GM12878 (cell line): ENCODE results near the gene DDX21. TPM values are rescaled to one million over a fixed set of nuclear protein-coding genes. Genes with fewer than 3 reads are reported as not detected.
A peak's percentile ranks its signal among the peaks of the same experiment; 100 is the strongest.

Source experiments
- ATAC-seq: fragments of 200-7000 bp; cut with Tn5 transposase; 3 replicates; pipeline ENCODE4 v1.9.1; 2020; ENCODE audit warnings: mild to moderate bottlenecking, moderate library complexity
- BruUV-seq: library from RNA; stranded (reverse); fragments of 400-500 nt; replicated peaks from 2 replicates; lab custom pipeline; 2021; lab: Mats Ljungman, UMichigan
- CTCF ChIA-PET: fragments of 300-600 bp; sonication (Branson Sonifier 250); formaldehyde crosslinking; extraction: SDS; loops from one replicate; lab custom pipeline; 2021; ENCODE audit warnings: inconsistent platforms; lab: Yijun Ruan, JAX
- POLR2A ChIA-PET: fragments of 350-600 bp; formaldehyde crosslinking; extraction: SDS; loops from one replicate; lab custom pipeline; 2021; ENCODE audit warnings: inconsistent platforms; lab: Charles Lee
- RAD21 ChIA-PET: fragments of 300-600 bp; sonication (Branson Sonifier 250); formaldehyde crosslinking; loops from one replicate; lab custom pipeline; 2023; ENCODE audit warnings: antibody characterized with exemption; ENCODE audit not compliant: unreplicated experiment; lab: Charles Lee
- SMC1A ChIA-PET: fragments of 300-600 bp; sonication (Branson Sonifier 250); formaldehyde crosslinking; loops from one replicate; lab custom pipeline; 2023; ENCODE audit not compliant: unreplicated experiment, uncharacterized antibody; lab: Charles Lee
- DNase-seq: peaks from one replicate; pipeline ENCODE4 v3.0.0-alpha.2; 2011; ENCODE audit warnings: low read depth, low spot score
- FAIRE-seq: peaks from 3 replicates; lab custom pipeline; 2011; peaks lifted over from hg19 to GRCh38; lab: Jason Lieb, UNC
- H2AFZ ChIP-seq: 2 replicates; pipeline ENCODE4 v1.6.0; 2011; ENCODE audit warnings: low read depth, low read length, control low read depth; ENCODE audit not compliant: control insufficient read depth
- H3K27ac ChIP-seq: 2 replicates; pipeline ENCODE4 v1.5.1; 2011; ENCODE audit warnings: control low read depth; ENCODE audit not compliant: control insufficient read depth, insufficient read depth
- H3K27me3 ChIP-seq, 2 experiments: replicated peaks in 1 of 2; 2 replicates each; pipeline versions ENCODE4 v1.6.0 to v1.6.1; 2011; ENCODE audit warnings: low read length in 1 of 2; ENCODE audit not compliant: control insufficient read depth in 2 of 2, insufficient read depth in 2 of 2
- H3K36me3 ChIP-seq, 2 experiments: 2 replicates each; pipeline ENCODE4 v1.5.1; 2011; ENCODE audit warnings: low read length in 1 of 2; ENCODE audit not compliant: control insufficient read depth in 2 of 2, insufficient read depth in 2 of 2
- H3K4me1 ChIP-seq: 2 replicates; pipeline ENCODE4 v1.6.1; 2011; ENCODE audit warnings: mild to moderate bottlenecking, low read length, moderate library complexity, mixed read lengths; ENCODE audit not compliant: control insufficient read depth, insufficient read depth
- H3K4me2 ChIP-seq: 2 replicates; pipeline ENCODE4 v1.6.0; 2011; ENCODE audit warnings: control low read depth; ENCODE audit not compliant: control insufficient read depth, insufficient read depth
- H3K4me3 ChIP-seq: fragments of 200-600 bp; sonication (generic); 2 replicates; pipeline ENCODE4 v1.5.1; 2016
- H3K79me2 ChIP-seq: 2 replicates; pipeline ENCODE4 v1.6.0; 2011; ENCODE audit warnings: low read length; ENCODE audit not compliant: control insufficient read depth, insufficient read depth
- H3K9ac ChIP-seq: 2 replicates; pipeline ENCODE4 v1.8.0; 2011; ENCODE audit warnings: low read length, control low read depth, mixed read lengths; ENCODE audit not compliant: control insufficient read depth, insufficient read depth
- H3K9me3 ChIP-seq: replicated peaks from 3 replicates; pipeline ENCODE4 v1.5.1; 2011; ENCODE audit warnings: mild to moderate bottlenecking, low read length; ENCODE audit not compliant: control insufficient read depth, insufficient read depth
- H4K20me1 ChIP-seq: 2 replicates; pipeline ENCODE4 v1.6.0; 2011; ENCODE audit not compliant: control insufficient read depth, insufficient read depth
- ASH2L ChIP-seq: fragments of 300-600, 200-600 bp; sonication (generic); IDR thresholded peaks from 2 replicates; pipeline ENCODE4 v1.6.1; 2017; ENCODE audit warnings: low read depth, mild to moderate bottlenecking, borderline replicate concordance
- CBX5 ChIP-seq: sonication (generic); IDR thresholded peaks from 2 replicates; pipeline ENCODE4 v1.6.1; 2016; ENCODE audit warnings: low read depth, moderate library complexity, mild to moderate bottlenecking, inconsistent platforms
- CHD4 ChIP-seq: fragments of 200-600 bp; sonication (generic); IDR thresholded peaks from 2 replicates; pipeline ENCODE4 v1.6.1; 2016; ENCODE audit warnings: mild to moderate bottlenecking
- EED ChIP-seq: sonication (generic); IDR thresholded peaks from 2 replicates; pipeline ENCODE4 v1.6.1; 2016; ENCODE audit warnings: antibody characterized with exemption, low read depth
- IKZF2 ChIP-seq, 2 experiments: fragments of 450-650 bp; IDR thresholded peaks; 2 replicates each; pipeline ENCODE4 v1.6.1; 2017; ENCODE audit warnings: mild to moderate bottlenecking in 2 of 2, moderate library complexity in 2 of 2
- MEF2A ChIP-seq: IDR thresholded peaks from 2 replicates; pipeline ENCODE4 v1.6.1; 2011; ENCODE audit warnings: low read depth, mild to moderate bottlenecking, low read length, moderate library complexity; ENCODE audit not compliant: insufficient read depth
- NFIC ChIP-seq: IDR thresholded peaks from 2 replicates; pipeline ENCODE4 v1.6.1; 2012; ENCODE audit warnings: low read depth, mild to moderate bottlenecking, inconsistent platforms, low read length, moderate library complexity
- PML ChIP-seq: IDR thresholded peaks from 2 replicates; pipeline ENCODE4 v1.6.1; 2012; ENCODE audit warnings: low read length, inconsistent platforms
- POLR2AphosphoS5 ChIP-seq: IDR thresholded peaks from 2 replicates; pipeline ENCODE4 v1.6.1; 2011; ENCODE audit warnings: mild to moderate bottlenecking, low read length, inconsistent platforms
- RAD21 ChIP-seq: IDR thresholded peaks from 2 replicates; pipeline ENCODE4 v1.6.1; 2011; ENCODE audit warnings: mild to moderate bottlenecking, low read depth, low read length, moderate library complexity; ENCODE audit not compliant: insufficient read depth
- RBBP5 ChIP-seq: fragments of 200-600 bp; sonication (generic); conservative IDR thresholded peaks from 2 replicates; pipeline ENCODE4 v1.6.1; 2016
- TBL1XR1 ChIP-seq: IDR thresholded peaks from 2 replicates; pipeline ENCODE4 v1.6.1; 2012; ENCODE audit warnings: low read depth, low read length, improper control_type of control experiment
- WRNIP1 ChIP-seq: IDR thresholded peaks from 2 replicates; pipeline ENCODE4 v1.6.1; 2011; ENCODE audit warnings: low read depth, low read length, improper control_type of control experiment, borderline replicate concordance
- ZBED1 ChIP-seq: IDR thresholded peaks from 2 replicates; pipeline ENCODE4 v1.6.1; 2016; ENCODE audit warnings: borderline replicate concordance
- ZNF217 ChIP-seq: fragments of 450-650 bp; IDR thresholded peaks from 2 replicates; pipeline ENCODE4 v1.6.1; 2017; ENCODE audit warnings: antibody characterized with exemption, mild to moderate bottlenecking
- WGBS: methylation state at CpG from one replicate; pipeline ENCODE4 v1.1.6; 2016; ENCODE audit warnings: low lambda C conversion rate; ENCODE audit not compliant: insufficient replicate concordance, insufficient coverage; ENCODE audit errors: missing lambda C conversion rate; 5-methylcytosine and 5-hydroxymethylcytosine counted together
- in situ Hi-C: fragments of 300-500 bp; cut with MboI; formaldehyde crosslinking; loops from 9 replicates; pipeline ENCODE4 v1.14.3; 2018; ENCODE audit warnings: mixed read lengths
- intact Hi-C: fragments of 100-400 bp; cut with micrococcal nuclease; formaldehyde crosslinking; loops from one replicate; pipeline ENCODE4 v1.14.2; 2022; ENCODE audit not compliant: unreplicated experiment
- polyA plus RNA-seq, 11 experiments: library from polyadenylated mRNA; depleted of rRNA in 4 of 11; unstranded in 6 of 11; stranded (reverse) in 5 of 11; fragments of >200 nt; fragmentation: Nextera tagmentation in 4 of 11; fragmentation: Illumina TruSeq in 1 of 11; extraction: Ambion mirVana in 4 of 11; extraction: Trizol in 1 of 11; gene quantifications; 1 replicate in 1 of 11; 2 replicates in 10 of 11; pipeline versions ENCODE4 v1.2.1 to v1.2.3, GENCODE V29; 2011 to 2016; ENCODE audit warnings: inconsistent platforms in 2 of 11, missing spikeins in 2 of 11, low read depth in 1 of 11
- total RNA-seq, 4 experiments: library from RNA; depleted of rRNA in 3 of 4; stranded (reverse); fragments of >200 nt in 3 of 4; fragmentation: Illumina TruSeq in 1 of 4; extraction: Trizol in 1 of 4; gene quantifications; 2 replicates each; pipeline versions ENCODE4 v1.2.1 to v1.2.3, GENCODE V29; 2013 to 2021
- TF ChIP-seq, protein P1 (sequence below): IDR thresholded peaks from 2 replicates; pipeline ENCODE4 v1.6.1; 2012; ENCODE audit warnings: mild to moderate bottlenecking, low read depth, low read length
- TF ChIP-seq, protein P2 (sequence below): fragments of 450-650 bp; formaldehyde crosslinking; IDR thresholded peaks from 2 replicates; pipeline ENCODE4 v1.4.0; 2020; ENCODE audit warnings: mild to moderate bottlenecking, moderate library complexity

The DDX21 gene
- total and polyA plus RNA-seq, 10 of the 15 experiments (the other 5 are each of a cell fraction or from before 2014, with no cell fraction given), result 41.1 to 182 (median 116) TPM

DNA sequence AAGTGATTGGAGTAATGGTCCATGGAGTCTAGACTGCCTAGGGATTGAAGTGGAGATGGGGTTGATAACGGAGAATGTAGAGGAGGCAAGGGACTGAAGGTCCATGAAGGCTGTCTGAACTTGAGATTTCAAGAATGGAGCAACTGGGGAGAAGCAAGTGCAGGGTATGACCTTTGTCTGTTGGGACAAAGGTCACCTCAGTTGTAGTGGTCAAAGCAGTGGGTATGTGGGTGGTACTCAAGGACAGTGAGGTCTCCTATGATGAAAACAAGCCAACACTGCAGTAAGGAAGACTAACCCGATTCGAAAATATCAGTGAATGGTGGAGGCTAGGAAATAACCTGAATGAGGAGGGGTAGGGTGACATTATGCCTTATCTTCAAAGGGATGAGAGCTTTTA, 5.4 kb upstream of the DDX21 start (continued):
- TF ChIP-seq IKZF2 (IDR thresholded peaks at IDR 0.05) (no peak), RBBP5 (no peak), EED (no peak), TBL1XR1 (no peak)

DNA sequence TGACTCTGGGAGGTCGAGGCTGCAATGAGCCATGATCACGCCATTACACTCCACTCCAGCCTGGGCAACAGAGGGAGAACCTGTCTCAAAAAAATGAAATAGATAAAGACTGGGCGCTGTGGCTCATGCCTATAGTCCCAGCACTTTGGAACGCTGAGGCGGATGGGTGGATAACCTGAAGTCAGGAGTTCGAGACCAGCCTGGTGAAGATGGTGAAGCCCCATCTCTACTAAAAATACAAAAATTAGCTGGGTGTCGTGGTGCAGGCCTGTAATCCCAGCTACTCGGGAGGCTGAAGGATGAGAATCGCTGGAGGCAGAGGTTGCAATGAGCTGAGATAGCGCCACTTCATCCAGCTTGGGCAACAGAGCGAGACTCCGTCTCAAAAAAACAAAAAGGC, 1.1 kb upstream of the DDX21 start:
- 62% methylated on average over 12 of the region's 12 CpGs for WGBS
- no peak for ATAC-seq
- no peak for DNase-seq
- Histone ChIP-seq H3K4me1 (no peaks in the 10 kb centered on the region), H3K36me3 (no peaks in the 10 kb centered on the region; a peak in 1 of 4 replicates), H3K79me2 (peaks cover 50% of the 10 kb centered on the region), H2AFZ (no peak overlapping the region), H3K4me3 (peak overlapping the region; percentile 70), H4K20me1 (no peaks in the 10 kb centered on the region), H3K27me3 (no peaks in the 10 kb centered on the region), H3K9me3 (no peaks in the 10 kb centered on the region), H3K9ac (no peak overlapping the region), H3K4me2 (peak overlapping the region; percentile 71), H3K27ac (peak overlapping the region; percentile 22; the same call in 1 of the 2 replicates)
- in situ Hi-C loops, result no loop called here
- RAD21 ChIA-PET, result interaction anchor here (0.9 to 1.9 kb wide), 6 partner anchors 30 to 471 kb away, joined by 3 to 6 read pairs (median 4); no protein-coding TSS in a partner anchor
- SMC1A ChIA-PET, result interaction anchor here (0.7 to 1.7 kb wide), 6 partner anchors 14 to 277 kb away, joined by 3 to 6 read pairs (median 4); no protein-coding TSS in a partner anchor
- POLR2A ChIA-PET, result interaction anchor here (0.6 to 1.9 kb wide), 6 partner anchors 33 to 271 kb away, joined by 3 to 6 read pairs (median 4); no protein-coding TSS in a partner anchor
- FAIRE-seq, result no peak
- BruUV-seq, result no TSS peak
- CTCF ChIA-PET, result interaction anchor here (1.0 to 2.8 kb wide), 14 partner anchors 15 to 450 kb away, joined by 3 to 14 read pairs (median 4); no protein-coding TSS in a partner anchor
- intact Hi-C loops, result no loop called here
- TF ChIP-seq CBX5, result no peak
- TF ChIP-seq, protein P1, sequence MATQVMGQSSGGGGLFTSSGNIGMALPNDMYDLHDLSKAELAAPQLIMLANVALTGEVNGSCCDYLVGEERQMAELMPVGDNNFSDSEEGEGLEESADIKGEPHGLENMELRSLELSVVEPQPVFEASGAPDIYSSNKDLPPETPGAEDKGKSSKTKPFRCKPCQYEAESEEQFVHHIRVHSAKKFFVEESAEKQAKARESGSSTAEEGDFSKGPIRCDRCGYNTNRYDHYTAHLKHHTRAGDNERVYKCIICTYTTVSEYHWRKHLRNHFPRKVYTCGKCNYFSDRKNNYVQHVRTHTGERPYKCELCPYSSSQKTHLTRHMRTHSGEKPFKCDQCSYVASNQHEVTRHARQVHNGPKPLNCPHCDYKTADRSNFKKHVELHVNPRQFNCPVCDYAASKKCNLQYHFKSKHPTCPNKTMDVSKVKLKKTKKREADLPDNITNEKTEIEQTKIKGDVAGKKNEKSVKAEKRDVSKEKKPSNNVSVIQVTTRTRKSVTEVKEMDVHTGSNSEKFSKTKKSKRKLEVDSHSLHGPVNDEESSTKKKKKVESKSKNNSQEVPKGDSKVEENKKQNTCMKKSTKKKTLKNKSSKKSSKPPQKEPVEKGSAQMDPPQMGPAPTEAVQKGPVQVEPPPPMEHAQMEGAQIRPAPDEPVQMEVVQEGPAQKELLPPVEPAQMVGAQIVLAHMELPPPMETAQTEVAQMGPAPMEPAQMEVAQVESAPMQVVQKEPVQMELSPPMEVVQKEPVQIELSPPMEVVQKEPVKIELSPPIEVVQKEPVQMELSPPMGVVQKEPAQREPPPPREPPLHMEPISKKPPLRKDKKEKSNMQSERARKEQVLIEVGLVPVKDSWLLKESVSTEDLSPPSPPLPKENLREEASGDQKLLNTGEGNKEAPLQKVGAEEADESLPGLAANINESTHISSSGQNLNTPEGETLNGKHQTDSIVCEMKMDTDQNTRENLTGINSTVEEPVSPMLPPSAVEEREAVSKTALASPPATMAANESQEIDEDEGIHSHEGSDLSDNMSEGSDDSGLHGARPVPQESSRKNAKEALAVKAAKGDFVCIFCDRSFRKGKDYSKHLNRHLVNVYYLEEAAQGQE, result no peak
- TF ChIP-seq ZNF217, result no peak
- no peak for TF ChIP-seq ASH2L
- TF ChIP-seq ZBED1, result no peak
- no peak for TF ChIP-seq PML
- TF ChIP-seq CHD4, result no peak
- TF ChIP-seq, protein P2, sequence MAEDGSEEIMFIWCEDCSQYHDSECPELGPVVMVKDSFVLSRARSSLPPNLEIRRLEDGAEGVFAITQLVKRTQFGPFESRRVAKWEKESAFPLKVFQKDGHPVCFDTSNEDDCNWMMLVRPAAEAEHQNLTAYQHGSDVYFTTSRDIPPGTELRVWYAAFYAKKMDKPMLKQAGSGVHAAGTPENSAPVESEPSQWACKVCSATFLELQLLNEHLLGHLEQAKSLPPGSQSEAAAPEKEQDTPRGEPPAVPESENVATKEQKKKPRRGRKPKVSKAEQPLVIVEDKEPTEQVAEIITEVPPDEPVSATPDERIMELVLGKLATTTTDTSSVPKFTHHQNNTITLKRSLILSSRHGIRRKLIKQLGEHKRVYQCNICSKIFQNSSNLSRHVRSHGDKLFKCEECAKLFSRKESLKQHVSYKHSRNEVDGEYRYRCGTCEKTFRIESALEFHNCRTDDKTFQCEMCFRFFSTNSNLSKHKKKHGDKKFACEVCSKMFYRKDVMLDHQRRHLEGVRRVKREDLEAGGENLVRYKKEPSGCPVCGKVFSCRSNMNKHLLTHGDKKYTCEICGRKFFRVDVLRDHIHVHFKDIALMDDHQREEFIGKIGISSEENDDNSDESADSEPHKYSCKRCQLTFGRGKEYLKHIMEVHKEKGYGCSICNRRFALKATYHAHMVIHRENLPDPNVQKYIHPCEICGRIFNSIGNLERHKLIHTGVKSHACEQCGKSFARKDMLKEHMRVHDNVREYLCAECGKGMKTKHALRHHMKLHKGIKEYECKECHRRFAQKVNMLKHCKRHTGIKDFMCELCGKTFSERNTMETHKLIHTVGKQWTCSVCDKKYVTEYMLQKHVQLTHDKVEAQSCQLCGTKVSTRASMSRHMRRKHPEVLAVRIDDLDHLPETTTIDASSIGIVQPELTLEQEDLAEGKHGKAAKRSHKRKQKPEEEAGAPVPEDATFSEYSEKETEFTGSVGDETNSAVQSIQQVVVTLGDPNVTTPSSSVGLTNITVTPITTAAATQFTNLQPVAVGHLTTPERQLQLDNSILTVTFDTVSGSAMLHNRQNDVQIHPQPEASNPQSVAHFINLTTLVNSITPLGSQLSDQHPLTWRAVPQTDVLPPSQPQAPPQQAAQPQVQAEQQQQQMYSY (CRISPR knock-in tag), result no peak
- no peak for TF ChIP-seq WRNIP1
- no peak for TF ChIP-seq NFIC
- TF ChIP-seq RAD21, result no peak
- TF ChIP-seq MEF2A, result no peak
- no peak for TF ChIP-seq POLR2AphosphoS5
